WERI-Rb-1 (cell line): ENCODE measurements around the gene ARHGEF17.
A peak's percentile ranks its signal among the peaks of the same experiment; 100 is the strongest.

ENCODE experiments used
- DNase-seq: peaks from one replicate; pipeline ENCODE4 v3.0.0-alpha.2; 2020
- H3K27ac ChIP-seq: fragments of 250-450 bp; sonication (Bioruptor Pico); 2 replicates; pipeline ENCODE4 v1.5.1; 2020; ENCODE audit warnings: mild to moderate bottlenecking, moderate library complexity
- H3K27me3 ChIP-seq: fragments of 250-450 bp; sonication (Bioruptor Pico); 2 replicates; pipeline ENCODE4 v1.5.1; 2021; ENCODE audit warnings: mild to moderate bottlenecking, low read depth, moderate library complexity; ENCODE audit not compliant: insufficient read depth, severe bottlenecking
- H3K36me3 ChIP-seq: fragments of 250-450 bp; sonication (Bioruptor Pico); 2 replicates; pipeline ENCODE4 v1.5.1; 2020; ENCODE audit warnings: mild to moderate bottlenecking, moderate library complexity
- H3K4me3 ChIP-seq: 2 replicates; pipeline ENCODE4 v1.5.1; 2011; ENCODE audit warnings: low read depth, mild to moderate bottlenecking, control low read depth, low read length
- H3K9me3 ChIP-seq: fragments of 250-450 bp; sonication (Bioruptor Pico); 2 replicates; pipeline ENCODE4 v1.5.1; 2021; ENCODE audit warnings: mild to moderate bottlenecking, moderate library complexity; ENCODE audit not compliant: severe bottlenecking
- TF ChIP-seq, protein P1 (sequence below): IDR thresholded peaks from 2 replicates; pipeline ENCODE4 v1.5.1; 2011; ENCODE audit warnings: low read depth, mild to moderate bottlenecking, control low read depth, inconsistent platforms, low read length

ARHGEF17 gene

DNA sequence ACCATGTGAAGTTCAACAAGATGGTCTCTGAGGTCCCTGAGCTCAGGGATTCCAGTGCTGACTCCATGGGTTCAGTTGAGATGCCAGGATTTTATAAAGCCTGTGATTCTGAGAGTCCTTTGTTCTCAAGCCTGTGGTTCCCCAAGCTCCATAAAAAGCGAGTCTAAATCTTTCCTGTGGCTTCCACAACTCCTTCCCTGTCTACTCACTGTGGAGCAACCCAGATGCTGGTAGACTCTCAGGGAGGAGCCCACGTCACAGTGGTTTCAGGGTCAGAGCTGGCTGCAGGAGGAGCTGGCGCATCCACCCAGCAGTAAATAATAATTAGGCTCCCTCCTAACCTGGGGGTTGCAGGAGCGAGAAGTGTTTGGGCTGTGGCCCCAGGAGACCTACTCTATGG lies 66.1 kb downstream of the ARHGEF17 start:
- H3K27ac ChIP-seq, result no peak overlapping the region
- no peaks in the 10 kb centered on the region for H3K27me3 ChIP-seq
- no peak overlapping the region for H3K4me3 ChIP-seq
- H3K36me3 ChIP-seq, result peaks cover 13% of the 10 kb centered on the region
- H3K9me3 ChIP-seq, result no peaks in the 10 kb centered on the region
- TF ChIP-seq, protein P1, sequence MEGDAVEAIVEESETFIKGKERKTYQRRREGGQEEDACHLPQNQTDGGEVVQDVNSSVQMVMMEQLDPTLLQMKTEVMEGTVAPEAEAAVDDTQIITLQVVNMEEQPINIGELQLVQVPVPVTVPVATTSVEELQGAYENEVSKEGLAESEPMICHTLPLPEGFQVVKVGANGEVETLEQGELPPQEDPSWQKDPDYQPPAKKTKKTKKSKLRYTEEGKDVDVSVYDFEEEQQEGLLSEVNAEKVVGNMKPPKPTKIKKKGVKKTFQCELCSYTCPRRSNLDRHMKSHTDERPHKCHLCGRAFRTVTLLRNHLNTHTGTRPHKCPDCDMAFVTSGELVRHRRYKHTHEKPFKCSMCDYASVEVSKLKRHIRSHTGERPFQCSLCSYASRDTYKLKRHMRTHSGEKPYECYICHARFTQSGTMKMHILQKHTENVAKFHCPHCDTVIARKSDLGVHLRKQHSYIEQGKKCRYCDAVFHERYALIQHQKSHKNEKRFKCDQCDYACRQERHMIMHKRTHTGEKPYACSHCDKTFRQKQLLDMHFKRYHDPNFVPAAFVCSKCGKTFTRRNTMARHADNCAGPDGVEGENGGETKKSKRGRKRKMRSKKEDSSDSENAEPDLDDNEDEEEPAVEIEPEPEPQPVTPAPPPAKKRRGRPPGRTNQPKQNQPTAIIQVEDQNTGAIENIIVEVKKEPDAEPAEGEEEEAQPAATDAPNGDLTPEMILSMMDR, result no peak
- no peak for DNase-seq

DNA sequence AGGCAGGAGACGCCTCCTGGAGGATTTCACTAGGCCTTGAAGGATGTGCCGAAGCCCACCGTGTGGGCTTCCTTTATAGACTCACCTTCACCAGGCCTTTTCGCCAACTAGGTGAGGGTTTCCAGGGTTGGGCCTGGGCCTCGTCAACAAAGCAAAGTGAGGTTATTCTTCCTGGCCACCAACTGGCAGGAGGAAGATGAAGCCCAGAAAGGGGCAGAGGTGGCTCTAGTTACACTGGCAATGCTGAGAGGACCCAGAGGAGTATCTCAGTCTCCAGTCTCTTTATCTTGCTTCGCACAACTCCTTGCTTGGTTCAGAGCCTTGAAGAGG lies 67.7 kb downstream of the ARHGEF17 start:
- TF ChIP-seq, protein P1, result no peak
- no peak for DNase-seq
- Histone ChIP-seq H3K9me3 (no peaks in the 10 kb centered on the region), H3K27me3 (no peaks in the 10 kb centered on the region), H3K4me3 (no peak overlapping the region), H3K36me3 (peaks cover 14% of the 10 kb centered on the region), H3K27ac (peak overlapping the region; percentile 70)

DNA sequence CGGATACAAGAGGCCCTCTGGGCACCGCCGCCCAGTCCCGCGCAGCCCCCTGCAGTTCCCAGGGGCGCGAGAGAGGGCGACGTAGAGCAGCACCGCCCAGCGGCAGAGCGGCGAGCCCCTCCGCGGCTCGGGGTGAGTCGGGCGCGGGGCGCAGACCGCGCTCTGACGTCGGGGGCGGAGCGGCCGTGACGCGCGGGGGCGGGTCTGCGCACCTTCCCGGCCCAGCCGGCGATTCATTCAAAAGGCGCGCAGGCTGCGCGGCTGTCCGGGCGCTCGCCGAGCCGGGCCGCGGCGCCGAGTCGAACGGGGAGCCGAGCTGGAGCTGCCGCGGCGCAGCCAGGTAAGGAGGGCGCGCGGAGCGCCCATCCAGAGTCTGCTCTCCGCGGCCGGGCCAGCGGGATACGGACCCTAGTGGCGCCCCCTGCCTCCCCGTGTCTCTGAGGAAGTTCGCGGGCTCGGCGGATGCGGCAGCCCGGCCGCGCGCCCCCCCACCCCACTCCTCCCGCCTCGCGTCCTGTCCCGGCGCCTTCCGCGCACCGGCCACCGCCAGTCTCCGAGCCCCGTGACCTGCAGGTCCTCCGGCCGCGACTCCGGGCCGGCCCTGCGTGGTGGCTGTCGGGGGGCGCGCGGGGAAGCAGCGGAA lies 68.2 kb downstream of the ARHGEF17 start, which contains the start of gene RELT:
TSS of gene RELT (plus strand) at position 240 of the 643 bp plus-strand sequence. CDS start 12,738 bp downstream, outside the sequence.
- TF ChIP-seq, protein P1, result peak; percentile 85
- H3K27me3 ChIP-seq, result no peaks in the 10 kb centered on the region
- H3K9me3 ChIP-seq, result no peaks in the 10 kb centered on the region
- peak; percentile 87 for DNase-seq
- H3K4me3 ChIP-seq, result peak within 1 kb of the TSS; percentile 76
- peaks cover 14% of the 10 kb centered on the region for H3K36me3 ChIP-seq
- peak within 1 kb of the TSS; percentile 89 for H3K27ac ChIP-seq

DNA sequence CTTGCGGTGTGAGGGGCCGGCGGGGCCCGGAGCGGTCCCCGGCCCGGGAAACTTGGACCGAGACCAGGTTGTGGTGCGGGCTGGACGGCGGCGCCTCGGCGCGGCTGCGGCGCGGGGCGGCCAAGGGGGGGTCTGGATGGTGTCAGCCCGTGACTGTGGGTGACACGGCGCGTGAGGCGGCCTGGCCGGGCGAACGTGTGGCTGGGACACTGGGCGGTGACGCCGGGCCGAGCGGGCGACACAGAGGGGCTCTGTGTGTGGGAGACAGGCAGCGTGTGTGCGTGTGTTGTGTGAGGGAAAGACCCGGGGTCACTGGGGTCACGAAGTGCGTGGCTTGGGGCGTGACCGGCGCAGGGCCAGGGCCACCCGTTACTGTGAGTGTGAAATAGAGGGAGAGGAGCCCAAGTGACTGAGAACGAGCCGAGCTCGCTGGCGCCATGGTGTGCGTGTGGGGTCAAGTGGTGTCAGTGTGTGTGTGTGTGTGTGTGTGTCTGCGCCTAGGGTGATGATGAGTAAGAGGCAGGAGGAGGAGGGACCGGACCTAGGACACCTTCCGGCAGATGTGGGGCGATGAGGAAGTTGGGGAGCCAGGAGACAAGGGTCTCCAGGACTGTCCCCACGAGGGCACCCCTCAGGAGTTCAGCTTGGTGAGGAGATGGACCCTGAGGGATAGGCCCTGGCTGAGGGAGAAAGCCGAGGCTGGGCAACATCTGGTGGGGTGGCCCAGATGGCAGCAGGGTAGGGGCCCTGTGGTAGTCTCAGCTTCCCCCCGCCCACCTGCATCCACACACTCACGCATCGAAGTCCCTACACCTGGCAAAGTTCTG lies 68.9 kb downstream of the ARHGEF17 start:
- TF ChIP-seq, protein P1, result no peak
- Histone ChIP-seq H3K27ac (peak overlapping the region; percentile 89), H3K27me3 (no peaks in the 10 kb centered on the region), H3K36me3 (peaks cover 17% of the 10 kb centered on the region), H3K9me3 (no peaks in the 10 kb centered on the region), H3K4me3 (peak overlapping the region; percentile 76)
- peak; percentile 44 for DNase-seq

DNA sequence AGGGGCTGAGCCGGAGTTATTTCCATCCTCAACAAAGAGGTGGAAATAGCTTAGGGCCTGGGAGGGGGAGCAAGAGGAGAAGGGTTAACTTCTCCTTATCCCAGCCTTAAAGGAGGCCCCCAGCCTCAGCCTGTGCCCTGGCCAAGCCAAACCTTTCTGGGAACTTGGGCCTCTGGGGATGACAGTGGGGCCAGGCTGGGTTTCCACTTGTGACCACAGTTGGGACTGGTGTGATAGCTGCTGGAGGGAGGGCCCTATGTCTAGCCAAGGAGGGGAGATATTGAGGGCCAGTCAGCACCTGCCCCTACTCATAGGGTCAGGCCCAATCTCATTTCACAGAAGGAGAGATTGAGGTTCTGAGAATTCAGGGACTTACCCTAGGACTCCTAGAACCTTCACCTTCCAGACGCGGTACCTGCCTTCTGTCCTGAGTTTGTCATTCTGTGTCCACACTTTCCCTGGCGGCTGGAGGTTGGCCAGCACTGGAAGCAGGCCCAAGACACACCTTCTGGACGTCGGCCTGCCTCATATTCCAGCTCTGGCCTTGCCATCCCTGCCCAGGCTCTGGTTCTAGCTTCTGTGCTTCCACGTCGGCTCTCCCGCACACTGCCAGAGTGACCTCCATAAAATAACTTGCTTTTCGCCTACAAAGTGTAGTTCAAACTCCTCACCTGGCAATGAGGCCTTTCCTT lies 71.3 kb downstream of the ARHGEF17 start:
- Histone ChIP-seq H3K36me3 (peaks cover 32% of the 10 kb centered on the region), H3K9me3 (no peaks in the 10 kb centered on the region), H3K27ac (no peak overlapping the region), H3K27me3 (no peaks in the 10 kb centered on the region), H3K4me3 (no peak overlapping the region)
- TF ChIP-seq, protein P1, result no peak
- DNase-seq, result no peak
